Vagina (tissue), 2 donors: ENCODE results near the gene TIE1.

ENCODE experiments used
- POLR2A ChIP-seq, 2 donors: fragments of 450-650 bp; IDR thresholded peaks; one replicate each; pipeline ENCODE4 v1.6.1; 2017; ENCODE audit warnings: antibody characterized with exemption in 2 of 2, mild to moderate bottlenecking in 2 of 2, moderate library complexity in 2 of 2
- TF ChIP-seq, protein P1 (sequence below), 3 experiments: fragments of 450-650 bp in 2 of 3; fragments of 200-600 bp in 1 of 3; sonication (generic) in 1 of 3; IDR thresholded peaks; one replicate each; pipeline ENCODE4 v1.5.1; 2017 to 2019; ENCODE audit warnings: antibody characterized with exemption in 3 of 3, mild to moderate bottlenecking in 2 of 3, moderate library complexity in 2 of 3

DNA sequence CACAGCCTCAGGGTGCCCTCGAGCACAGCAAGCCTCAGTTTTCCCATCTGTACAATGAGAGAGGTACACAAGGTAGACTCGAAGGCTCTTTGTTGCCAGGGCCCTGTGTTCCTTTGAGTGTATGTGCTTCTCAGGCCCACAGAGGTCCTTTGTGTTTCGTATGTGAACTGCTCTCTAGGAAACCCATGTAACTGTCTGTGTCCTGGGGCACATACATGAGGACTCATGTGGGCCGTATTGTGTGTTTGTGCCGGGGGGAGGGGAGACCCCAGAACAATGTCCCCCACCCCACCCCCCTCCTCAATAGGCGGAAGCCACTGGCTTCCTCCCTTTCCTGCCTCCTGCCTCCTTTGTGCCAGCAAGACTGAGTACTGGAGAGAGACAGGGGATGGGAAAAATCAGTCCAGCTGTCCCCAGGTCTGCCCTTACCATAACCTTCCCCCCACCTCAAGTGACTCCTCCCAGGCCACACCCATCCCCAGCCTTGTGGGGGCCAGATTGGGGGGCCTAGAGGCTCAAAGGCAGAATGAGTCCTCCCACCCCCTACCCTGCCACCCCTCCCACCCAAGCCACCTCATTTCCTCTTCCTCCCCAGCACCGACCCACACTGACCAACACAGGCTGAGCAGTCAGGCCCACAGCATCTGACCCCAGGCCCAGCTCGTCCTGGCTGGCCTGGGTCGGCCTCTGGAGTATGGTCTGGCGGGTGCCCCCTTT, at the start of gene TIE1:
- TF ChIP-seq, protein P1, sequence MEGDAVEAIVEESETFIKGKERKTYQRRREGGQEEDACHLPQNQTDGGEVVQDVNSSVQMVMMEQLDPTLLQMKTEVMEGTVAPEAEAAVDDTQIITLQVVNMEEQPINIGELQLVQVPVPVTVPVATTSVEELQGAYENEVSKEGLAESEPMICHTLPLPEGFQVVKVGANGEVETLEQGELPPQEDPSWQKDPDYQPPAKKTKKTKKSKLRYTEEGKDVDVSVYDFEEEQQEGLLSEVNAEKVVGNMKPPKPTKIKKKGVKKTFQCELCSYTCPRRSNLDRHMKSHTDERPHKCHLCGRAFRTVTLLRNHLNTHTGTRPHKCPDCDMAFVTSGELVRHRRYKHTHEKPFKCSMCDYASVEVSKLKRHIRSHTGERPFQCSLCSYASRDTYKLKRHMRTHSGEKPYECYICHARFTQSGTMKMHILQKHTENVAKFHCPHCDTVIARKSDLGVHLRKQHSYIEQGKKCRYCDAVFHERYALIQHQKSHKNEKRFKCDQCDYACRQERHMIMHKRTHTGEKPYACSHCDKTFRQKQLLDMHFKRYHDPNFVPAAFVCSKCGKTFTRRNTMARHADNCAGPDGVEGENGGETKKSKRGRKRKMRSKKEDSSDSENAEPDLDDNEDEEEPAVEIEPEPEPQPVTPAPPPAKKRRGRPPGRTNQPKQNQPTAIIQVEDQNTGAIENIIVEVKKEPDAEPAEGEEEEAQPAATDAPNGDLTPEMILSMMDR (IDR thresholded peaks at IDR 0.05): no peak
- TF ChIP-seq POLR2A (IDR thresholded peaks at IDR 0.05): no peak
